Measurements from ENCODE around the gene GHDC.
"Not testable (repeated sequence)": the region's sequence is repeated elsewhere in the genome, so short reads cannot be mapped to it uniquely, and the experiment has no call there.

Gene GHDC

GRCh38 chr17:42153919-42154742 is 40.2 kb downstream of the GHDC start:
- DNase-seq (ENCODE audit: low spot score) = no peak

GRCh38 chr17:42146911-42147607 is 47.2 kb downstream of the GHDC start:
- no peak for DNase-seq (ENCODE audit: low spot score)

GRCh38 chr17:42143138-42143537 is 51.2 kb downstream of the GHDC start:
- DNase-seq (ENCODE audit: low spot score) = not testable (repeated sequence)

GRCh38 chr17:42142371-42142896 is 51.9 kb downstream of the GHDC start:
- DNase-seq (ENCODE audit: low spot score) = no peak

- DNase-seq (ENCODE audit: low spot score) = no peak
These were observed 52.9 kb downstream of the GHDC start for GRCh38 chr17:42141382-42141781.

- not testable (repeated sequence) for DNase-seq (ENCODE audit: low spot score)
These were observed 53.6 kb downstream of the GHDC start for GRCh38 chr17:42140690-42141089.
